Parathyroid adenoma (tissue), 2 donors: Measurements from ENCODE around the gene VNN1.

ENCODE experiments used
- H2AFZ ChIP-seq: fragments of 300-600 bp; sonication (generic); one replicate; pipeline ENCODE4 v1.7.0; 2017; ENCODE audit warnings: antibody characterized with exemption, mild to moderate bottlenecking
- H3K27ac ChIP-seq: fragments of 300-600 bp; sonication (generic); one replicate; pipeline ENCODE4 v1.7.0; 2017
- H3K27me3 ChIP-seq: fragments of 300-600 bp; sonication (generic); one replicate; pipeline ENCODE4 v1.7.0; 2017; ENCODE audit warnings: low read length; ENCODE audit not compliant: control insufficient read depth, insufficient read depth
- H3K36me3 ChIP-seq: fragments of 300-600 bp; sonication (generic); one replicate; pipeline ENCODE4 v1.7.0; 2017; ENCODE audit warnings: low read length; ENCODE audit not compliant: control insufficient read depth, insufficient read depth
- H3K4me1 ChIP-seq: fragments of 300-600 bp; sonication (generic); one replicate; pipeline ENCODE4 v1.7.0; 2017; ENCODE audit warnings: control low read depth
- H3K4me2 ChIP-seq: fragments of 300-600 bp; sonication (generic); one replicate; pipeline ENCODE4 v1.7.0; 2017; ENCODE audit warnings: low read length
- H3K4me3 ChIP-seq: fragments of 300-600 bp; sonication (generic); one replicate; pipeline ENCODE4 v1.7.0; 2017; ENCODE audit warnings: low read depth, low read length
- H3K79me2 ChIP-seq: fragments of 300-600 bp; sonication (generic); one replicate; pipeline ENCODE4 v1.7.0; 2017; ENCODE audit warnings: control low read depth
- H3K9ac ChIP-seq: fragments of 300-600 bp; sonication (generic); one replicate; pipeline ENCODE4 v1.7.0; 2017; ENCODE audit warnings: mild to moderate bottlenecking
- H3K9me3 ChIP-seq: fragments of 300-600 bp; sonication (generic); one replicate; pipeline ENCODE4 v1.7.0; 2017; ENCODE audit warnings: low read length; ENCODE audit not compliant: control insufficient read depth
- TF ChIP-seq, protein P1 (sequence below): fragments of 300-600 bp; sonication (generic); IDR thresholded peaks from one replicate; pipeline ENCODE4 v1.7.0; 2017; ENCODE audit warnings: antibody characterized with exemption, mild to moderate bottlenecking
- donor health status: primary hyperparathyroidism.

The VNN1 gene

DNA sequence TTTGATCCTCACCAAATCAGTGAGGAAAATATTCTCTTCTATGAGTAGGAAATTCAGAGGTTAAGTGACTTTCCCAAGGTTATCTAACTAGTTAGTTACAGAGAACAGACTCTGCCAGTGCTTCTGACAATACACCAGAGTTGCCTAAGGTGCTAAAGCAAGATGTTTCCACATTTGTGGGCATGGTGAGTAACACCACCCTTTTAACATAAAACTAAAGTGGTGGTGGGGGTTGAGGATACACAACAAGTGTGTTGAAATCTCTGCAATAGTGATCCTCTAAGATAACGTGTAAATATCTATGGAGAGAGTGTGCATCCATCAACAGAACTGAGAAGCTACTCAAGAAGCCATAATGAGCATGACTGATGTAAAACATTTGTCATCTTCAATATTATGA, 32.2 kb upstream of the VNN1 start:
- Histone ChIP-seq H2AFZ (no peak overlapping the region), H3K4me3 (no peak overlapping the region), H3K9me3 (no peaks in the 10 kb centered on the region), H3K27me3 (no peaks in the 10 kb centered on the region), H3K79me2 (no peaks in the 10 kb centered on the region), H3K9ac (no peak overlapping the region), H3K27ac (no peak overlapping the region), H3K4me2 (no peak overlapping the region), H3K4me1 (no peaks in the 10 kb centered on the region), H3K36me3 (no peaks in the 10 kb centered on the region)
- TF ChIP-seq, protein P1, sequence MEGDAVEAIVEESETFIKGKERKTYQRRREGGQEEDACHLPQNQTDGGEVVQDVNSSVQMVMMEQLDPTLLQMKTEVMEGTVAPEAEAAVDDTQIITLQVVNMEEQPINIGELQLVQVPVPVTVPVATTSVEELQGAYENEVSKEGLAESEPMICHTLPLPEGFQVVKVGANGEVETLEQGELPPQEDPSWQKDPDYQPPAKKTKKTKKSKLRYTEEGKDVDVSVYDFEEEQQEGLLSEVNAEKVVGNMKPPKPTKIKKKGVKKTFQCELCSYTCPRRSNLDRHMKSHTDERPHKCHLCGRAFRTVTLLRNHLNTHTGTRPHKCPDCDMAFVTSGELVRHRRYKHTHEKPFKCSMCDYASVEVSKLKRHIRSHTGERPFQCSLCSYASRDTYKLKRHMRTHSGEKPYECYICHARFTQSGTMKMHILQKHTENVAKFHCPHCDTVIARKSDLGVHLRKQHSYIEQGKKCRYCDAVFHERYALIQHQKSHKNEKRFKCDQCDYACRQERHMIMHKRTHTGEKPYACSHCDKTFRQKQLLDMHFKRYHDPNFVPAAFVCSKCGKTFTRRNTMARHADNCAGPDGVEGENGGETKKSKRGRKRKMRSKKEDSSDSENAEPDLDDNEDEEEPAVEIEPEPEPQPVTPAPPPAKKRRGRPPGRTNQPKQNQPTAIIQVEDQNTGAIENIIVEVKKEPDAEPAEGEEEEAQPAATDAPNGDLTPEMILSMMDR, result no peak

DNA sequence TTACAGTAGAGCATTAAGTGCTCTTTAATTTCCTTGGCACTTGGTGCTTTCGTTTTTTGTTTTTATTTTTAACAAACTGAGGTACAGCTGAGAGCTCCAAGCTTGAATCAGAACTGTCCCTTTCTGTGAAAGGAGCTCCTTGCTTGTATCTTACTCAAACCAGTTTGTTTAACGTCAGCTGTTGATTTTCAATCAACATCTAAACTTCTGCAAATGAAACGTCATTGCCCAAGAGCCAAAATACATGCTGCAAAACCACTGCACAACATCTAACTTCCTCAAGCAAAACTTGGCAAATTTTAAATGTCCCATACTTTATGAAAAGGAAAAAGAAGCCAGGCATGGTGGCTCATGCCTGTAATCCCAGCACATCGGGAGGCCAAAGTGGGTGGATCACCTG, 28.6 kb upstream of the VNN1 start:
- no peaks in the 10 kb centered on the region for H3K9me3 ChIP-seq
- TF ChIP-seq, protein P1, result no peak
- H3K4me1 ChIP-seq, result no peaks in the 10 kb centered on the region
- no peak overlapping the region for H3K4me2 ChIP-seq
- H3K27ac ChIP-seq, result no peak overlapping the region
- H3K9ac ChIP-seq, result no peak overlapping the region
- no peak overlapping the region for H2AFZ ChIP-seq
- H3K27me3 ChIP-seq, result no peaks in the 10 kb centered on the region
- no peaks in the 10 kb centered on the region for H3K36me3 ChIP-seq
- H3K4me3 ChIP-seq, result no peak overlapping the region
- H3K79me2 ChIP-seq, result no peaks in the 10 kb centered on the region

DNA sequence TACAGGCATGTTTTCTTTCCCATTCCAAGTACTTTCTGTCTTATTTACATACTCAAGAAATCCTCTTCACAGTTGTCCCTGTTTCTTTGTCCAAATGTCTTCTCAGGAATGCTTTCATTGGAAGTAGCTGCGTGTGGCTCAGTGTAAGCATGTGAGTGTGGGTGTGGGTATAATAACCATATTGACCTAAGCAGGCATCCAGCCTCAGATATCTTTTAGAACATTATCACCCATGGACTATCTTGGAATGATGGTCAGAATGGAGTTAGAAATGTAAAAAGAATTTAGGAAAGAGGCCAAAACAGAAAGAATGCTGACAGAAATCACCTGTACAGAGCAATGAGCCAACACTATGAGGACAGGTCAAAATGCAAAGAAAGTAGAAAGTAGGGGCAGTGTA, 27.4 kb upstream of the VNN1 start:
- TF ChIP-seq, protein P1, result no peak
- no peak overlapping the region for H3K27ac ChIP-seq
- H3K79me2 ChIP-seq, result no peaks in the 10 kb centered on the region
- no peaks in the 10 kb centered on the region for H3K9me3 ChIP-seq
- H3K36me3 ChIP-seq, result no peaks in the 10 kb centered on the region
- H3K4me3 ChIP-seq, result no peak overlapping the region
- no peak overlapping the region for H3K4me2 ChIP-seq
- H3K9ac ChIP-seq, result no peak overlapping the region
- no peak overlapping the region for H2AFZ ChIP-seq
- H3K4me1 ChIP-seq, result no peaks in the 10 kb centered on the region
- H3K27me3 ChIP-seq, result no peaks in the 10 kb centered on the region

DNA sequence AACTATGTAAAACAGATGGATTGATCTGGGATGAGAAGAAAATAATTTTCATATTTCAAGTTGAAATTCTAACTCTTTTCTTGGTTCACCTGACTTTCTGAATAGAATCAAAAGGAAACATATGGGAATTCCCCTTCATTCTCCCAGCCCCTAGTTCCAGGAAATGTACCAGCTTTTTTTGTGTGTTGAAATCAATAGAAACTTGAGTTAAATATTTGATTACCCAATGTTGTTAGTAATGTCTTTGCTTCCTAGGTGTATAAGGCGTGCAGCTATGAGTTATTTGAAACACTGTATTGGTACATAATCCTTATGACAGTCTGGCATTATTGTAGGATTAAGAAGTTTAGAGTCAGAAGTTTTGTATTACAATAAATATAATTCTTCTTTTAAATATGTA, 22.4 kb upstream of the VNN1 start:
- no peaks in the 10 kb centered on the region for H3K79me2 ChIP-seq
- H3K9me3 ChIP-seq, result no peaks in the 10 kb centered on the region
- no peaks in the 10 kb centered on the region for H3K27me3 ChIP-seq
- H3K9ac ChIP-seq, result no peak overlapping the region
- H3K4me1 ChIP-seq, result no peaks in the 10 kb centered on the region
- H3K27ac ChIP-seq, result no peak overlapping the region
- H3K36me3 ChIP-seq, result no peaks in the 10 kb centered on the region
- no peak overlapping the region for H2AFZ ChIP-seq
- TF ChIP-seq, protein P1, result no peak
- H3K4me3 ChIP-seq, result no peak overlapping the region
- H3K4me2 ChIP-seq, result no peak overlapping the region

DNA sequence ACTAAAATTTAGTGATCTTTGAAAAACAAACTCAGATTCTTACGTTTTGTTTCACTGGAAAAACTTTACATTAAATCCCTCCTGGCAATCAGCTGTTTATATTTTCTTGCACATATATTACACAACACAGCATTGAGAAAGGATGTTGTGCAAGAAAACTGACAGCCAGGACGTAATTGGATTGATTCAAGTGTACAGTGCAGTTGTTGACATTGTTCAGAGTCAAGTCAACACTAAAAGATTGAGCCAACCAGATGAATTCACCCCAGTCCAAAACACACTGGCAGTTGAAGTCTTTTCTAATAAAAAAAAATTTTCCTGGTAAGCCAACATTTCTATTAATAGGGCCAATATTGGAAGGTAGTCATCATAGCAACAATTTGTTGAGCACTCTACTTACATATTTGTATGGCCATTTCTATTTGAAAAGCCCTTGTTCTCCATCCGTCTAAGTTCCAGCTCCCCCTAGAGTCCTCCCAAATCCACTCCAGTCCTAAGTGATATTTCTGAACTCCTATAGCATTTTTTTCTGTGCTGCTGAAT, 20.9 kb upstream of the VNN1 start:
- no peaks in the 10 kb centered on the region for H3K79me2 ChIP-seq
- TF ChIP-seq, protein P1, result no peak

More for the DNA sequence above, 20.9 kb upstream of the VNN1 start:
- Histone ChIP-seq H3K4me2 (no peak overlapping the region), H3K9me3 (no peaks in the 10 kb centered on the region), H3K36me3 (no peaks in the 10 kb centered on the region), H3K9ac (no peak overlapping the region), H3K27ac (no peak overlapping the region), H3K27me3 (no peaks in the 10 kb centered on the region), H3K4me1 (no peaks in the 10 kb centered on the region), H2AFZ (no peak overlapping the region), H3K4me3 (no peak overlapping the region)
